ENCODE results near the gene NUTF2. TPM values are rescaled to one million over a fixed set of nuclear protein-coding genes. Genes with fewer than 3 reads are reported as not detected.

NUTF2 gene
- total RNA-seq, 2 experiments from 2014 or later = 152 to 157 TPM

DNA sequence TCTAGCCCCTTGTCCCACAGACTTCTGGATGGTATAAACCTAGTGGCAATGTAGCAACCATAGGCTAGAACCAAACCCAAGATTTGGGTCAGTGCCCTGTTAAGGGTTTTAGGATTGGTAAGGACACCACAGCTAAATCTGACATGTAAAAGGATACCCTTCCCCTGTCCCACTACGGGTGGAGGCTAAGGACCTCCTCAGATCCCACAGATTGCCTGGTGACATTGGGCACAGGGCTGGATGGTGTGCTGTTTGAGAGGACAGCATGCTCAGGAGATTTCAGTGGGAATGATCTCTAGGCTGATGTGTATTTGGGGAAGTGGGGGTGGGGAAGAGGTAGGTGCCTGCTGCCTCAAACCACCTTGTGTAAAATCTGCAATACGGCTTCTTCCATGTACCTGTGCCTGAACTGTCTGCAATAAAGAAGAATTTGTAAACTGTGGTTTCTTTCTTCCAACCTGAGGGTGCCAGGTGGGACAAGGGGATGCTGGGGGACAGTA is 25.4 kb downstream of the NUTF2 start:
- no peaks in the 10 kb centered on the region for H3K9me3 Mint-ChIP-seq
- DNase-seq (no peak), ATAC-seq (no peak)
- H3K27me3 Mint-ChIP-seq = no peaks in the 10 kb centered on the region
- POLR2A ChIA-PET = interaction anchor here (0.8 to 1.4 kb wide), 5 partner anchors 10 to 28 kb away, joined by 3 to 6 read pairs (median 4); no protein-coding TSS in a partner anchor
- peak overlapping the region; percentile 86 for H3K27ac Mint-ChIP-seq
- intact Hi-C loops (cut with micrococcal nuclease) = no loop called here
- H3K4me1 Mint-ChIP-seq (ENCODE audit: low read depth) = peaks cover 27% of the 10 kb centered on the region
- H3K4me3 Mint-ChIP-seq = peak overlapping the region; percentile 82
- H3K36me3 Mint-ChIP-seq (ENCODE audit: low read depth) = peaks cover 12% of the 10 kb centered on the region
- CTCF ChIA-PET = interaction anchor here (0.7 to 2.5 kb wide), 8 partner anchors 10 to 72 kb away, joined by 3 to 12 read pairs (median 3); no protein-coding TSS in a partner anchor
- TF ChIP-seq CTCF (IDR thresholded peaks at IDR 0.05) = no peak

- peak within 1 kb of the TSS; percentile 93 for H3K27ac Mint-ChIP-seq
- no peaks in the 10 kb centered on the region for H3K27me3 Mint-ChIP-seq
- ATAC-seq = peak; percentile 90
- TF ChIP-seq CTCF (IDR thresholded peaks at IDR 0.05) = no peak
- intact Hi-C loops (cut with micrococcal nuclease) = no loop called here
- H3K4me3 Mint-ChIP-seq = peak within 1 kb of the TSS; percentile 82
- H3K9me3 Mint-ChIP-seq = no peaks in the 10 kb centered on the region
- peak; percentile 89 for DNase-seq
- CTCF ChIA-PET = interaction anchor here (0.7 to 3.0 kb wide), 5 partner anchors 9 to 168 kb away, joined by 3 to 33 read pairs (median 3); partner anchors contain the start of gene NRN1L
- peaks cover 17% of the 10 kb centered on the region for H3K36me3 Mint-ChIP-seq (ENCODE audit: low read depth)
- POLR2A ChIA-PET = interaction anchor here (0.7 to 2.4 kb wide), 13 partner anchors 11 to 66 kb away, joined by 3 to 12 read pairs (median 4); partner anchors contain the start of genes CENPT, NRN1L, NUTF2 and PSKH1
- H3K4me1 Mint-ChIP-seq (ENCODE audit: low read depth) = peaks cover 27% of the 10 kb centered on the region
These were observed 26.1 kb downstream of the NUTF2 start, which contains the start of gene EDC4 for GRCh38 chr16:67872631-67873434. Gene EDC4, plus strand, starts transcription at chr16:67873052. Its CDS starts 210 bp downstream, at chr16:67873262.

- TF ChIP-seq CTCF (IDR thresholded peaks at IDR 0.05) = no peak
- CTCF ChIA-PET = interaction anchor here (0.7 to 3.0 kb wide), 5 partner anchors 10 to 167 kb away, joined by 3 to 33 read pairs (median 3); partner anchors contain the start of gene NRN1L
- Mint-ChIP-seq H3K9me3 (no peaks in the 10 kb centered on the region), H3K27ac (peak overlapping the region; percentile 93), H3K4me1 (ENCODE audit: low read depth) (peaks cover 27% of the 10 kb centered on the region), H3K27me3 (no peaks in the 10 kb centered on the region), H3K4me3 (peak overlapping the region; percentile 82), H3K36me3 (ENCODE audit: low read depth) (peaks cover 21% of the 10 kb centered on the region)
- intact Hi-C loops (cut with micrococcal nuclease) = no loop called here
- DNase-seq (peak; percentile 37), ATAC-seq (peak; percentile 15)
- POLR2A ChIA-PET = interaction anchor here (0.6 to 2.4 kb wide), 15 partner anchors 11 to 108 kb away, joined by 3 to 12 read pairs (median 4); partner anchors contain the start of genes CENPT, NRN1L, NUTF2 and PSKH1
These were observed 27.0 kb downstream of the NUTF2 start for GRCh38 chr16:67873435-67874370.

- intact Hi-C loops (cut with micrococcal nuclease) = no loop called here
- Mint-ChIP-seq H3K4me3 (peak overlapping the region; percentile 82), H3K36me3 (ENCODE audit: low read depth) (peaks cover 25% of the 10 kb centered on the region), H3K4me1 (ENCODE audit: low read depth) (peaks cover 27% of the 10 kb centered on the region), H3K27me3 (no peaks in the 10 kb centered on the region), H3K27ac (peak overlapping the region; percentile 93), H3K9me3 (no peaks in the 10 kb centered on the region)
- TF ChIP-seq CTCF (IDR thresholded peaks at IDR 0.05) = no peak
- no peak for DNase-seq
- ChIA-PET POLR2A (interaction anchor here (0.6 to 2.4 kb wide), 6 partner anchors 14 to 109 kb away, joined by 3 to 12 read pairs (median 4); partner anchors contain the start of genes CENPT, NUTF2 and PSKH1), CTCF (interaction anchor here (1.4 to 3.0 kb wide), 2 partner anchors 9 to 58 kb away, joined by 10 to 33 read pairs; partner anchors contain the start of gene NRN1L)
- no peak for ATAC-seq
These were observed 27.6 kb downstream of the NUTF2 start for GRCh38 chr16:67874372-67874771.

All from activated CD8-positive, alpha-beta T cell treated with anti-CD3 and anti-CD28 coated beads for 36 hours (primary cell).